ENCODE data around the gene AQP6. TPM values are rescaled to one million over a fixed set of nuclear protein-coding genes. Genes with fewer than 3 reads are reported as not detected.

AQP6 gene
- total and polyA plus RNA-seq, 10 of the 15 experiments (the other 5 are each of a cell fraction or from before 2014, with no cell fraction given): not detected

DNA sequence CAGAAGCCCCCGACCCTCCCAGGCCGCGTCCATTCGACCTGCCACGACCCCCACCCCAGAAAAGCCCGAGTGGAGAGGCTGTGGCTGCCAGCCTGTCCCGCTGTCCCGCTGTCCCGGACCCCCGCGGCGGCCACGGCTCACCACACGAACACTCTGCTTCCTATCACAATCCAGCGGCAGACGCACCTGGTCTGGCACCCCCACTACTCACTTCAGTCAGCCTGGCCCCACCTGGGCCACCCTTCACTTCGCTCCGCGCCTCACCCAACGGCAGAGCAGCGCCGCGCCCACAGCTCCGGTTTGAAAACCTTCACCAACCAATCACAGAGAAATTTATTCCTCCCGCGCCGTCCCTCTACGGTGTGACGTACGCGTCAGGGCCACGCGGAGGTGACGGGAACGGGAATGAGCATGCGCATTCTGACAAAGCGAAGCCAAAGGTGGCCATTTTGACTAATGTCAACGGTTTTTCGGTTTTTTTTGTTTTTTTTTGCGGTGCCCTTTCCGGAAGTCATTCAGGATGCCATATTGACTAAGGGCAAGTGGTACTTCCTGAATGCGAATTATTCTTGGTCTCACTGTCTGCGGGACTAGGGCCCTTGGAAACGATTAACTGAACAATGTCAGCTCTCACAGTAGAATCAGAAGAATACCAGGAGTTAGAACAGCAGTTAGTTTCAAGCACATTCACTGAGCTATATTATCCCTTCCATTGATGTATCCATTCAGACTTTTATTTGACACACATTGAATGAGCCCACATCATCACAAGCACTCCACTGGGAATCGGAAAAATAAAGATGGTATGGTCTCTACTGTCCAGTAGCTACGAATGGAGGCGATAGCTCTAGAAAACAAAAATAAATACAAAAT is 52.7 kb downstream of the AQP6 start, which contains the start of gene RACGAP1 (continued):
- TF ChIP-seq, protein P1, sequence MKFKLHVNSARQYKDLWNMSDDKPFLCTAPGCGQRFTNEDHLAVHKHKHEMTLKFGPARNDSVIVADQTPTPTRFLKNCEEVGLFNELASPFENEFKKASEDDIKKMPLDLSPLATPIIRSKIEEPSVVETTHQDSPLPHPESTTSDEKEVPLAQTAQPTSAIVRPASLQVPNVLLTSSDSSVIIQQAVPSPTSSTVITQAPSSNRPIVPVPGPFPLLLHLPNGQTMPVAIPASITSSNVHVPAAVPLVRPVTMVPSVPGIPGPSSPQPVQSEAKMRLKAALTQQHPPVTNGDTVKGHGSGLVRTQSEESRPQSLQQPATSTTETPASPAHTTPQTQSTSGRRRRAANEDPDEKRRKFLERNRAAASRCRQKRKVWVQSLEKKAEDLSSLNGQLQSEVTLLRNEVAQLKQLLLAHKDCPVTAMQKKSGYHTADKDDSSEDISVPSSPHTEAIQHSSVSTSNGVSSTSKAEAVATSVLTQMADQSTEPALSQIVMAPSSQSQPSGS (IDR thresholded peaks at IDR 0.05; ENCODE audit: low read length): no peak; the same call in 1 of the 2 replicates
- TF ChIP-seq CBFB (IDR thresholded peaks at IDR 0.05; ENCODE audit: low read depth) (peak; percentile 43; the same call in 1 of the 2 replicates), FOXK2 (IDR thresholded peaks at IDR 0.05) (no peak), LARP7 (IDR thresholded peaks at IDR 0.05) (no peak), RBBP5 (conservative IDR thresholded peaks at IDR 0.05) (no peak), POU2F2 (IDR thresholded peaks at IDR 0.05; ENCODE audit: borderline replicate concordance, low read depth, low read length) (peak; percentile 55; the same call in 1 of the 3 replicates), KLF5 (IDR thresholded peaks at IDR 0.05; ENCODE audit: partially characterized antibody) (peak; percentile 22), MXI1 (IDR thresholded peaks at IDR 0.05; ENCODE audit: low read depth, low read length) (peak; percentile 89), NR2C1 (IDR thresholded peaks at IDR 0.05) (peak; percentile 86), RELA (IDR thresholded peaks at IDR 0.05; ENCODE audit: borderline replicate concordance, partially characterized antibody) (peak; percentile 10), MTA2 (IDR thresholded peaks at IDR 0.05; ENCODE audit: low read depth) (no peak), ZNF622 (IDR thresholded peaks at IDR 0.05) (no peak), RB1 (IDR thresholded peaks at IDR 0.05; ENCODE audit: borderline replicate concordance) (no peak), SUPT20H (IDR thresholded peaks at IDR 0.05; ENCODE audit: borderline replicate concordance, control insufficient read depth, low read depth, low read length) (no peak), PML (IDR thresholded peaks at IDR 0.05; ENCODE audit: low read length) (peak; percentile 69; the same call in 1 of the 2 replicates), STAT1 (conservative IDR thresholded peaks at IDR 0.05) (peak; percentile 66; the same call in 1 of the 2 replicates), EGR1 (IDR thresholded peaks at IDR 0.05; ENCODE audit: borderline replicate concordance in 1 of 2, low read depth in 2 of 2, low read length in 2 of 2) (no peak), ZNF24 (IDR thresholded peaks at IDR 0.05) (no peak), TCF3 (IDR thresholded peaks at IDR 0.05; ENCODE audit: borderline replicate concordance, insufficient read depth, low read depth, low read length) (peak; percentile 63; the same call in 1 of the 2 replicates)
- TF ChIP-seq, protein P2, sequence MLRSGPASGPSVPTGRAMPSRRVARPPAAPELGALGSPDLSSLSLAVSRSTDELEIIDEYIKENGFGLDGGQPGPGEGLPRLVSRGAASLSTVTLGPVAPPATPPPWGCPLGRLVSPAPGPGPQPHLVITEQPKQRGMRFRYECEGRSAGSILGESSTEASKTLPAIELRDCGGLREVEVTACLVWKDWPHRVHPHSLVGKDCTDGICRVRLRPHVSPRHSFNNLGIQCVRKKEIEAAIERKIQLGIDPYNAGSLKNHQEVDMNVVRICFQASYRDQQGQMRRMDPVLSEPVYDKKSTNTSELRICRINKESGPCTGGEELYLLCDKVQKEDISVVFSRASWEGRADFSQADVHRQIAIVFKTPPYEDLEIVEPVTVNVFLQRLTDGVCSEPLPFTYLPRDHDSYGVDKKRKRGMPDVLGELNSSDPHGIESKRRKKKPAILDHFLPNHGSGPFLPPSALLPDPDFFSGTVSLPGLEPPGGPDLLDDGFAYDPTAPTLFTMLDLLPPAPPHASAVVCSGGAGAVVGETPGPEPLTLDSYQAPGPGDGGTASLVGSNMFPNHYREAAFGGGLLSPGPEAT (IDR thresholded peaks at IDR 0.05; ENCODE audit: low read depth): no peak
- TF ChIP-seq, protein P3, sequence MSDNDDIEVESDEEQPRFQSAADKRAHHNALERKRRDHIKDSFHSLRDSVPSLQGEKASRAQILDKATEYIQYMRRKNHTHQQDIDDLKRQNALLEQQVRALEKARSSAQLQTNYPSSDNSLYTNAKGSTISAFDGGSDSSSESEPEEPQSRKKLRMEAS (IDR thresholded peaks at IDR 0.05; ENCODE audit: low read depth, low read length): peak; percentile 79
- TF ChIP-seq, protein P4, sequence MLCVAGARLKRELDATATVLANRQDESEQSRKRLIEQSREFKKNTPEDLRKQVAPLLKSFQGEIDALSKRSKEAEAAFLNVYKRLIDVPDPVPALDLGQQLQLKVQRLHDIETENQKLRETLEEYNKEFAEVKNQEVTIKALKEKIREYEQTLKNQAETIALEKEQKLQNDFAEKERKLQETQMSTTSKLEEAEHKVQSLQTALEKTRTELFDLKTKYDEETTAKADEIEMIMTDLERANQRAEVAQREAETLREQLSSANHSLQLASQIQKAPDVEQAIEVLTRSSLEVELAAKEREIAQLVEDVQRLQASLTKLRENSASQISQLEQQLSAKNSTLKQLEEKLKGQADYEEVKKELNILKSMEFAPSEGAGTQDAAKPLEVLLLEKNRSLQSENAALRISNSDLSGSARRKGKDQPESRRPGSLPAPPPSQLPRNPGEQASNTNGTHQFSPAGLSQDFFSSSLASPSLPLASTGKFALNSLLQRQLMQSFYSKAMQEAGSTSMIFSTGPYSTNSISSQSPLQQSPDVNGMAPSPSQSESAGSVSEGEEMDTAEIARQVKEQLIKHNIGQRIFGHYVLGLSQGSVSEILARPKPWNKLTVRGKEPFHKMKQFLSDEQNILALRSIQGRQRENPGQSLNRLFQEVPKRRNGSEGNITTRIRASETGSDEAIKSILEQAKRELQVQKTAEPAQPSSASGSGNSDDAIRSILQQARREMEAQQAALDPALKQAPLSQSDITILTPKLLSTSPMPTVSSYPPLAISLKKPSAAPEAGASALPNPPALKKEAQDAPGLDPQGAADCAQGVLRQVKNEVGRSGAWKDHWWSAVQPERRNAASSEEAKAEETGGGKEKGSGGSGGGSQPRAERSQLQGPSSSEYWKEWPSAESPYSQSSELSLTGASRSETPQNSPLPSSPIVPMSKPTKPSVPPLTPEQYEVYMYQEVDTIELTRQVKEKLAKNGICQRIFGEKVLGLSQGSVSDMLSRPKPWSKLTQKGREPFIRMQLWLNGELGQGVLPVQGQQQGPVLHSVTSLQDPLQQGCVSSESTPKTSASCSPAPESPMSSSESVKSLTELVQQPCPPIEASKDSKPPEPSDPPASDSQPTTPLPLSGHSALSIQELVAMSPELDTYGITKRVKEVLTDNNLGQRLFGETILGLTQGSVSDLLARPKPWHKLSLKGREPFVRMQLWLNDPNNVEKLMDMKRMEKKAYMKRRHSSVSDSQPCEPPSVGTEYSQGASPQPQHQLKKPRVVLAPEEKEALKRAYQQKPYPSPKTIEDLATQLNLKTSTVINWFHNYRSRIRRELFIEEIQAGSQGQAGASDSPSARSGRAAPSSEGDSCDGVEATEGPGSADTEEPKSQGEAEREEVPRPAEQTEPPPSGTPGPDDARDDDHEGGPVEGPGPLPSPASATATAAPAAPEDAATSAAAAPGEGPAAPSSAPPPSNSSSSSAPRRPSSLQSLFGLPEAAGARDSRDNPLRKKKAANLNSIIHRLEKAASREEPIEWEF (IDR thresholded peaks at IDR 0.05; ENCODE audit: insufficient replicate concordance, low read depth, low read length): no peak
